ENCODE data around the gene DLGAP4.

The DLGAP4 gene

DNA sequence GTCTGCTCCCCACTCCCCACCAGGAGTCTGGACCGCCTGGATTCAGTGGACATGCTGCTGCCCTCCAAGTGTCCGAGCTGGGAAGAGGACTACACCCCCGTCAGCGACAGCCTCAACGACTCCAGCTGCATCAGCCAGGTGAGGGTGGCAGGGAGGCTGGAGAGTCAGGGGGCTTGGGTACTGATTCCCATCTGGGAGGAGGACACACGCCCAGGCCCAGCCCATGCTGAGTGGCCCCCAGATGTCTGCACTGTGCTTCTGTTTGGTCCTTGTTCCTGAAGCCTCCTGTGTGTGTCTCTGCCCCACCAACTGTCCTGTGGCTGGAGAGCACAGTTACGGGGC is 133.6 kb downstream of the DLGAP4 start:
- no peak for FAIRE-seq

DNA sequence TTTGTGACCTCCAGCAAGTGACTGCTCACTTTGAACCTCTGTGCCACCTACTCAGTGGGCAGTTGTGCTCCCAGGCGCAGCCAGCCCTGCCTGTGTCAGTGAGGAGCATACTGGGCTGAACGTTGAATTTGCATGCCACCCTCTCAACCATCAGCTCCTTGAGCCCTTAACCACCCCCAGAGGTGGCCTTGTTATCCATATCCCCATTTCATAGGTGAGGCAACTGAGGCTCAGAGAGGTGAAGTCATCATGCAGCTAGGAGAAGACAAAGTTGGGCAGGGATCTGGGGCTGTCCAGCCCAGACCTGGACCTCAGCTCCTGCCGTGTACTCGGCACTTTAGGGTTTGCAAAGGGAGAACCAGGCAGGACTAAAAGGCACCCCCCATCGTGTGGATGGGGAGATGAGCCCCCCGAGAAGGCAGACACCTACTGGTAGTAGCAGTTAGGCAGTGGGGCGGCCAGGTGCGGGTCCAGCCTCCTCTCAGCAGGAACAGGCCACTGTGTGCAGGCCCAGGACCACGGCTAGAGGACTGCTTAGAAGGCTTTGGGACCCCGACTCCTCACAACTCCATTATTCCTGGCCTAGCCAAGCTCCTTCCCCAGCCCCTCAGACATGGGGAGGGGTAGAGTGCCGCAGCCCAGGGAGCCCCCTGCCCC is 134.4 kb downstream of the DLGAP4 start:
- DNase-seq (ENCODE audit: insufficient read length, low spot score) (no peak), FAIRE-seq (no peak)

More for the DNA sequence above, 133.6 kb downstream of the DLGAP4 start:
- no peak for DNase-seq (ENCODE audit: insufficient read length, low spot score)

DNA sequence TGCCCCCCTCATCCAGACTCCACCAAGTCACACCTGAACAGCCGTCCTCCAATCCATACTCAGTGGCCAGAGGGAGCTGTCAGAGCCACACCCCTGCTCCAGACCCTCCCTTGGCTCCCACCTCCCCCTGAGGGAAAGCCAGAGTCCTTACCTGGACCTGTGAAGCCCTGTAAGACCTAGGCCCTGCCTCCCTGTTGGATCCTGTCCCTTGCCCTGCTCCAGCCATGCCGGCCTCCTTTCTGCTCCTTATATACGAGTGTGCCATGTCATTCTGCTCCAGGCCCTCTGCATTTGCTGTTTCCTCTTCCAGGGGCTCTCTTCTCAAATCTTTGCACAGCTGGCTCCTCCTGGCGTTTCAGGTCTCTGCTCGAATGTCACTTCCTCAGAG is 134.9 kb downstream of the DLGAP4 start:
- FAIRE-seq (no peak), DNase-seq (ENCODE audit: insufficient read length, low spot score) (no peak)

DNA sequence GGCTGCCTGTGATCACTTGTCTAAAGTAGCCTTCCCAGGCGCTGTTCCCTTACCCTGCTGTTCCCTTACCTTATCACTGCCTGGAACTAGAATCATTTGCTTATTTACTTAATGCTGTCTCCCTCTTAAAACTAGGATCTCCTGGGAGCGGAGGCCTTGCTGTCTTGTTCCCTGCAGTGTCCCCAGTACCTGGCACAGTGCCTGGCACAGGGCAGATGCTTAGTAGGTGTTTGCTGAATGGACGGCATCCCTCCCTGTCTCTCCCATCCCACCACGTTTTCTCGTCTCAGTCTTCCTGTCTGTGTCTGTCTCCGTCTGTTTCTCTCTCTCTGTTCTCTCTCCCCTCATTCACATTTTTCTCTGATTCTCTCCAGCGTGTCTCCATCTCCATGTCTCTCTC is 135.3 kb downstream of the DLGAP4 start:
- FAIRE-seq (no peak), DNase-seq (ENCODE audit: insufficient read length, low spot score) (no peak)

DNA sequence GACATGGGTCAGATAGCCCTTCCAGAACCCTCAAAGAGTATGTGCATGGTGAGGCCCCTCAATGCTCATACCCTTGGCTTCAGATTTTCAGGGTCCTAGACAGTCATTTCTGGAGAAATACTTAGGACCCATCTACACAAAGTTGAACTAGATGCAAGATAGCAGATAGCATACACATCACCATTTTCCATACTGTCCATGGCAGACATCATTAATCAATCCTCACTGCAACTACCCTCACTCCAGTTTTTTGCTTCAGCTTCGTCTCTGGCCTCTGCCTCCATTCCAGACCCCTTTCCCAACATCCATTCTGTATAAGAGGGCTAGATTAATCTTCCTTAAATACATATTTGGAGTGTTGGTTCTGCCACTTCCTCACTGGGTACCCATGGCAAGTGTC is 139.7 kb downstream of the DLGAP4 start:
- no peak for FAIRE-seq
- no peak for DNase-seq (ENCODE audit: insufficient read length, low spot score)

DNA sequence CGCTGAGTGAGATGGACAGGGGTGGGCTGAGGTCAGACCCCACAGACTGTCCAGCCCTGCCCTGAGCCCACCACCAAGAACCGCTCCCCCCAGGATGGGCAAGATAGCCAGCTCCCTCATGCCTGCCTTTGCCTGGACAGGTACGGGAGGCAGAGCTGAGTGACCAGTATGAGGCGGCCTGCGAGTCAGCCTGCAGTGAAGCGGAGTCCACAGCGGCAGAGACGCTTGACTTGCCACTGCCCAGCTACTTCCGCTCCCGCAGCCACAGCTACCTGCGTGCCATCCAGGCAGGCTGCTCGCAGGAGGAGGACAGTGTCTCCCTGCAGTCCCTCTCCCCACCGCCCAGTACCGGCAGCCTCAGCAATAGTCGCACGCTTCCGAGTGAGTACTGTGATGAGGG is 140.4 kb downstream of the DLGAP4 start:
- FAIRE-seq = no peak
- no peak for DNase-seq (ENCODE audit: insufficient read length, low spot score)

DNA sequence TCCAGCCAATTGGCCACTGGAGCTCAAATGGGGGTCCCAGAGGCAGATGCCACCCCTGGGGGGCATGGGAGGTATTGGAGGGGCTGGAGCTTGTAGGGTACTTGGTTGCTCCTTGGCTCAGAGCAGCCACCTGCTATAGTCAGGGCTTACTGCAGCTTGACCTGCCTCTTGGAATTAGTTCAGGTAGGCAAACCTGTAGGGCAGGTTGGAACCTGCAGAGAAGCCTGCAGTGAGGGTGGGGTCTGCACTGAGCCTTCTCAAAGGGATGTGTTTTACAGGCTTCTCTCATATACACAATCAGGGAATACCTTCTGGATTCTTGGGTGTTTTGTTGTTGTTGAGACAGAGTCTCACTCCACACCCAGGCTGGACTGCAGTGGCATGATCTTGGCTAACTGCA is 141.0 kb downstream of the DLGAP4 start:
- no peak for FAIRE-seq
- no peak for DNase-seq (ENCODE audit: insufficient read length, low spot score)

DNA sequence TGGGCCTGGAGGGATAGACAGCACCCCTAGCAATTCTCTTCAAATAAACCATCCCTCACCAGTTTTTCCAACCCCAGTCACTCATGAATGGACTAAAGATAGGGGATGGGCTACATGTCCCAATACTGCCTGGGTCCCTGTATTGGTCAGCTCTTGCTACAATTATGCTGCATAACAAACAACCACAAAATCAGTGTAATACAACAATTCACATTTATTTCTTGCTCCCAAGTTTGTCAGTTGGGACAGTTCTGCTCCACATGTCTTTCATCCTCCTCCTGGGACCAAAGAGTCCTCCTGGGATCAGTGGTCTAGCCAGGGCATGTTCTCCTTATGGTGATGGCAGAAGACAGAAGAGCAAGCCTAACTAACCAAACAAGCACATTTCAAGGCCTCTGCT is 143.5 kb downstream of the DLGAP4 start:
- FAIRE-seq (no peak), DNase-seq (ENCODE audit: insufficient read length, low spot score) (no peak)

DNA sequence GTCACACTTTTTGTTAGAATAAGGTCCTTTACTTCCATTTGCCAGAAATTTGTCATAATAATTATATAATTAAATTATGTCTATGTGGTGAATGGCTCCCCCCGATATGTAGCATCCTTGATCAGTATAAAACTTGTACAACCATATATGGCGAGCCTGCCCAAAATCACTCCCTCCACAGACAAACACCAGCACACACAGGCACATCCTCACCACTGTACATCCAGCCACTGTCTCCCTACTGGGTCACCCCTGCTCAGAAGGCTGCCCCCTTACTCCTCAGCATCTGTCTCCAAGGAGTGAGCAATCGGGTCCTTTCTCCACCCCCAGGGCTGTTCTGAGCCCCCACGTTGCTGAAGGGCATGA is 148.2 kb downstream of the DLGAP4 start:
- FAIRE-seq (no peak), DNase-seq (ENCODE audit: insufficient read length, low spot score) (no peak)

DNA sequence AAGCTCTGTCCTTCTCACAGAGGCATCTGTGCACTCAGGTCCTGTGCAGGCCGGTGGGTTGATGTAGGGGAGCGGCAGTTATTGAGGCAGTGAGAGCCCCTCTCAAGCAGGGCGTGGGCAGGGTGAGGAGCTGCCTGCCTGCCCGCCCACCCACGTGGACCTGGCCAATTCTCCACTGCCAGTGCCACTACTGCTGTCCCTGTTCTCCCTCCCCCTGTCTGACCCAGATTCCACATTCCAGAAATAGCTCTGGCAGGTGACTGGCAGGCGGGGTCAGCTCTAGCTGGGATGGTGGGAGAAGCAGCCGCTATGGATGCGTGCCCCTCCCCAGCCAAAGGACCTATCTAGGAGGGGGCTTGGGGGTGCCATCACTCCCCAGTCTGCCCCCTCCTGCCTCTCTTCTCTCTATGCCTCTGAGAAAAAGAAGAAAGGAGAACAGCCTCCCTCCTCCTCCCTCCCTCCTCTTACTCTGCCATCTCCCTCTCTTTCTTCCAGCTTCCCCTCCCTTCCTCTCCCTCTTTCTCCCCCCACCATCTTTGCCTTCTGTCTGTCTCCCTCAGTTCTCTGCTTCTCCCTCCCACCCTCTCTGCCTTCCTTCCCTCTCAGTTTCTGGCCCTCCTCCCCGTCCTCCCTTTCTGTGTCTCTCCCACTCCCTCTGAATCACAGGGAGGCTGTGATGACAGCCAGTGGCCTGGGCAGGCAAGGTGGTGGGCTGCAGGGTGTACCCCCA is 148.7 kb downstream of the DLGAP4 start:
- FAIRE-seq (no peak), DNase-seq (ENCODE audit: insufficient read length, low spot score) (no peak)

DNA sequence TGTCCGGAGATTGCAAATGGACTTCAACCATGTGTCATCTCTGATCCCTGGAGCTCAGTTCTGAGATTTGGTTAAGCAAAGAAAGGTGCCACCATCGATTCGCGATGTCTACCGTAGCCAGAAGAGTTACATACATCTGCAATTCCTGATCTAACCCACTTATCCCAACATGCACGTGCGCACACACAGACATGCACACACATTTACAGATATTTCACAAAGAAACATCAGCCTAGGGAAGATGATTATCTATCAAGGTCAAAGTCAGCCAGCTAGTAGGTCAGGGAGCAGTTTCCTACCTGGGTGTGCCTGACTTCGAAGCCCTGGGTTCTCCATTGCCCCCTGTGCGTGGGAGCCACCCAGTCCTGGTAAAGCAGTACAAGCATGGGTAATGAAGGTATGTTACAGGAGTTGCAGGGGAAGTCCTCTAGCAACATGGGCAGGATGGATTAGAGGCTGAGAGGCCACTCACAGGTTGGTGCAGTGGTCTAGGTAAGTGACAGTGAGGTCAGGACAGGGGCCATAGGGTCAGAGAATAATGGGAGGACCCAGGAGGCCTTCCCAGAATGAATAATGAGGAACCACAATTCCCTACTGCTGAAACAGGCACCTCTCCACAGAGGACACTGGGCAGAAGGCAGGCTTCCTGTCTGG is 150.0 kb downstream of the DLGAP4 start:
- no peak for FAIRE-seq
- DNase-seq (ENCODE audit: insufficient read length, low spot score) = no peak

DNA sequence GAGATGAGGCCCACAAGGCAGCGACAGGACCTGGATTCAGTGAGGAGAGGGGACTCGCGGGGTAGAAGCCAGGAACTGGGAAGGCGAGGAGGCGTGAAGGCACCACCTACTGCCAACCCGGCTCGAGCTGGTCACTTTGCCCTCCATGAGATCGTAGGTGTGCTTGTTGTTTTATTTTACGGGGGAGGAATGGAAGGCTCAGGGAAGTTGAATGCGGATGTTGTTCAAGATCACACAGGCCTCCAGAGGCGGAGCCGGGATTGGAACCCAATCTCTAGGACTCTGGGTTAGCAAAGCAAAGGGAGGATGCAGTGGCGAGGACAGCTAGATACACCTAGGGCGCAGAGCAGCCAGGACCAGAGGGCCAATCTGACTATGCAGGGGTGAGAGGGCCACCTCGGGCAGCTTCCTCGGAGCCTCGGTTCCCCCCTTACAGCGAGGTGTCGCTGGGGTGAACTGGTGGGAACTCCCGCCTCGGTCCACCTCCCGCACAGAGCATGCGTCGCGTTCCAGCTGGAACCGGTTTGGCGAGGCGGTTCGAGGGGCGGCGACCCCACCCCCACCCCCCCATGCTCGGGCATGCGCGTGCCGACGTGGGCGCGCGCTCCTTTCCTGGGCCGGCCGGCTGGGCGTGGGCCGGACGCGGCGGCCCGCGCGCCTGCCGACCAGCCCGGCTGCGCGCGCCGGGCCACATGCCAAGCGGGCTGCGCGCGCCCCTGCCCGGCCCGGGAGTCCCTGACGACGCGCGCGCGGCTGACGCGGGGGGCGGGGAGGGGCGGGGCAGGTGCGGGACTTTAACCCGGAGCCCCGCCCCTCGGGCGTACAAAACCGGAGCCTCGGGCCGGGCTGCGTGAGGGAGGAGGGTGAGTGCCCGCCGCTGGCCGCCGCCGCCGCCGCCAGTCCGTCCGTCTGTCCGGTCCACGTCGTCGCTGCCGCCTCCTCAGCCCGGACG is 154.8 kb downstream of the DLGAP4 start:
- FAIRE-seq (peak; percentile 52), DNase-seq (ENCODE audit: insufficient read length, low spot score) (peak; percentile 83)

DNA sequence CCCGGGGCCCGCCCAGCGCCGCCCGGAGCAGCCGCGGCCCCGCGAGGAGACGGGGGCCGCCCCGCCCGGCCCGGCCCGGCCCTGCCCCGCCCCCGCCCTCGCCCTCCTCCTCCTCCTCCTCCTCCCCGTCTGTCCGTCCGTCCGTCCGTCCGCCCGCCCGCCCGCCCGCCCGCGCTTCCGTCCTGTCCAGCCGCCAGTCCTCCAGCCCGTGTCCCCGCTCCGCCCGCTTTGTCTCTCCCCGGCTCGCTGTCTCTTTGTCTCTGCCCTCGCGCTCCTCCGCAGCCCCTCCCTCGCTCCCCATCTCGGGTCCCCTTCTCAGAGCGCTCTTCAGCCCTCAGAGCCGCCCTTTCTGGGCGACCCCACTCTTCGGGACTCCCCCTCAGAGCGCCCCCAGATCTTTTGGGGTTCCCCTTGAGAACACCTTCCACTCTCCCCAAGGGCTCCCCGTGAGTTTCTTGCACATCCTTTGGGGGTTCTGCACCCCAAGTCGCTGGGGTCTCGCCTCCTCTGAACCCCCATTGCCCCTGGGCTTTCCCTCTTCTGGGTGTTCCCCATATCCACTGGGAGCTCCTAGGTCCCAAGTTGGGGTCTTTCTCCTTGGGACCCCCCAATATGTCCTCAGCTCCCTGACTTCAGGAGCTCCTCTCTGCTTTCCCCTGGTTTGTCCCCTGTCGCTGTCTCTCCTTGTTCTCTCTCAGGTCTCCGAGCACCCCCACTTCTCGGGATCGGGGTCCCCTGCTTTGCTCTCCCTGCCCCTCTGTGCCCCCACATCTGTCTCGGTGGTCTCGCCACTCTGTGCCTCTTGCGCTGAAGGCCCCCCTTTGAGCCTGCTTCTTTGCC is 155.7 kb downstream of the DLGAP4 start:
- DNase-seq (ENCODE audit: insufficient read length, low spot score) = no peak
- FAIRE-seq = no peak

DNA sequence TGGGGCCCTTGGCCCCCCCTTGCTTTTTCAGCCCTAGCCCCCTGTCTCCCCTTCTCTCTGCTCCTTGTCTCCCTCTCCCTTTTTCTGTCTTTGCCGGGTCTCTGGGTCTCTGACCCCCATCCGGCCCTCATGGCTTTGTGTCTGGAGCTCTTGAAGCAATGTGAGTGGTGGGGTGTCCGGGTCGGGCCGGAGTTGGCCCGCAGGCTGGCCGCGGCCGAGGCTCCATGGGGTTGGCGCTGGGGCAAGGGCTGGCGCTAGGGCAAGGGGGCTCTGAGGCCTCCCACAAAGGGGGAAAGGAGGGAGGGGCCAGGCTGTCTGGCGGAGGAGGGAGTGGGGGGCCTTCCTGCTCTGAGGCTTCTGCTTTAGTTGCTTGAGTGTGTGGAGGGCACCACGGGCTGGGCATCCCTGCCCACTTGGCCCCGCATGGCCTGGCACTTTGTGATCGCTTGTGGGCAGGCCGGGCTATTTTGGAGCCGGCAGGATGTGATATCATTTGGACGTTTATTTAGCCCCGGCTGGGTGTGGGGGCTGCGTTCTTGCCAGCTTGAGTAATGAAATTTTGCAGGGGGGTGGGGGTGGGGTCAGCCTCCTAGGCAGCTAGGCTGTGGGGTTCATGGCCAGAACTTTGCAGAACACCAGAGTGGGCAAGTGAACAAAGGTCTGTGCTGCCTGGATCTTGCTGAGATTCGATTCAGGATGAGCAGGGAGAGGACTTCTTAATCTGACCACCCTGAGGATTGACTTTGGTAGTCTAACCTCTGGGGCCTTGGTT is 156.5 kb downstream of the DLGAP4 start:
- peak; percentile 68 for FAIRE-seq
- no peak for DNase-seq (ENCODE audit: insufficient read length, low spot score)

DNA sequence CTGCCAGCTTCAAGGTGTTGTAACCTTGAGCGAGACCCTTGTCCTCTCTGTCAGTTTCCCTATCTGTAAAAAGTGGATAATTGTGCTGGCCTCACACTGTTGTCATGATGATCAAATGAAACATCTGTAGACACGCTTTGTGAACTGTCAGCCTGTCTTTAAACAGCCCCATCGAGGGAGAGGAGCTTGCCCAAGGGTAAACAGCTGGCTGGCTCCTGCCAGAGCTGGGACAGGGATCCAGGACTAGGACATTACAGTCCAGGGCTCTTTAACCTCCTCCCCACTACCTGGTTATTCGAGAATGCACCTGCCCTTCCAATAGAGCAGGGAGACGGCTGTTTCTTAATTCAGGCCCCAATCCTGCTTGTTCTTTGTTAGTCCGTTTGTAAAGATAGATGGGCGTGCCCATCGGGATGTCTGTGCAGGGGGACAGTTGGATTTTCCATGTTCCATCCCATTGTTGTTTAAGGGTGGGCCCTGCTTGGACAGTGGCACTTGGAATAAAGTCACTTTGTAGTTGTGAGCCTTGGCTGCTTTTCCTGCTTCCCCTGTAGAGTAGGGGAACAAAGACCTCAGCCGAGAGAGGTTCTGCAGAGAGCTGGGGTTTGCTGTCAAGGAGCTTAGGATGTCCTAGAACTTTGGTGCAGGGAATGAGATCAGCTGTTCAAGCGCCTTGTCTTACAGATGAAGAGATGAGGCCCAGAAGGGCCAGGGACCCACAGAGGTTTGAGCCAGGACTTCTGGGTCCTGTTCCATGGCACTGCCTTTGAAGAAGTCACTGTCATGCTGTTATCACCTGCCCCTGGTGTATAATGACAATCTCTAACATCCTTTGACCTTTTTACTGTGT is 157.3 kb downstream of the DLGAP4 start:
- DNase-seq (ENCODE audit: insufficient read length, low spot score) (no peak), FAIRE-seq (no peak)

DNA sequence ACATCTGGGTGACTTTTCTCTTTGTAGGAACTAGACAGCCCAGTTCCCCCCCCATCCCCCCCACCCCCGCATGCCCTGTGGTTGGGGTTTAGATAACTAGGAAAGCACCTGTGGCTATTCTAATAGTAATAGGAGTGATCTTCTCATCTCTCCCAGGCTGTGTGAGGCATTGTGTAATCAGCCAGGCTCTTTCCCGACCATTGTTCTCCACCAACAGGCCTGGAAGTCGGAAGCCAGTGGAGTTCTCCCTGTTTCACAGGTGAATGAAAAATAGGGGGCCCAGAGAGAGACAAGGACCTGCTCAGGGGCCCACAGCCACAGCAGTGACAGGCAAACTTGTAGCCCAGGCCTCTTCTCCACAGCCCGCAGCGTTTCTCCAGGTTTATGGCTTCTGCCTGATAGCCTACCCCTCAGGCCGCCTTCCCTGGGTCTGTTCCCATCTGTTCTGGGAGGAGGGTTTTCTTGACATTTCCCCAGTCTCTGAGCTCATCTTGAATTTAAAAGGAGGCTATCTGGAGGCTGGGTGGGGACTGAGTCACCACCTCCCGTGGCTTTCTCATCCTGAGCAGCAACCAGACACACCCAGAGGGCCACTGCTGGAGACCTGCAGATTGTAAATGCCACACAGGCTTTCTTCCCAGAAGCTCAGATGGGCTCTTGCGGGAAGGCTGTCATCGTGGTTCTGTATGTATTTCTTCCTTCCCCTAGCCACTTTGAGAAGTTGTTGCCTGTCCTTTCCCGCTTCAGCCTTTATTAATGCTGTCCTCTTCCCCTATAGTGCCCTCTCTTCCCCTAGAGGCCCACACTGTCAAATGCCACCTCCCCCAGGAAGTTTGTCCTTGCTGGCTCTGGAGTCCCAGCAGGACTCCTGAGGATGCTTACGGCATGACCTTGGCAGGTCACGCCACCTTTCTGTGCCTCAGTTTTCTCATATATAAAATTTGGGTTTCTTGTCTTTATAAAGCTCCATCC is 159.3 kb downstream of the DLGAP4 start:
- DNase-seq (ENCODE audit: insufficient read length, low spot score) = no peak
- FAIRE-seq = no peak

DNA sequence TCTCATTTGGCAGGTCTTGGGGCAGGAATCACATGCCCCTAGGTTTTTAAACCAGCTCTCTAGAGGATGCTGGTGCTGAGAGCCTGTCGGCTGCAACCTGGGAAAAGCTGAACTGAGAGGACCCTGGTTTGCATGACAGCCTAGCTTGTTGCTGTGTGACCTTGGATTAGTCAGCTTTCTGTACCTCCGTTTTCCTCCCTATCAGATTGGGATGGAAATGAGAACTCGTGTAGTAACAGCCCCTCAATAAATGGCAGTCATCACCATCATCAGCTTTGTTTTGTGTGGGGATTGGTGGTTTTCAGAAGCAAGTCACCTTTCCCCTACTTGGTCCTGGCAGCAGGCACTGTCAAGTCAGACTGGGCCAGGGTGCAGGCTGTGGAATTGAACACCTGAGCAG is 159.9 kb downstream of the DLGAP4 start:
- DNase-seq (ENCODE audit: insufficient read length, low spot score) = no peak
- FAIRE-seq = no peak
